GM18858 (cell line): ENCODE measurements around the gene THOP1.

Source experiments
- ATAC-seq: cut with Tn5 transposase; IDR thresholded peaks from one replicate; pipeline ENCODE4 v1.9.1; 2021; ENCODE audit not compliant: unreplicated experiment

THOP1 gene

GRCh38 chr19:2761876-2762782 lies 23.2 kb upstream of the THOP1 start:
- no peak for ATAC-seq

- no peak for ATAC-seq
Measured at GRCh38 chr19:2762783-2763496, 22.4 kb upstream of the THOP1 start.

GRCh38 chr19:2763687-2764086 lies 21.6 kb upstream of the THOP1 start:
- ATAC-seq: no peak

- ATAC-seq: no peak
Measured at GRCh38 chr19:2764945-2765344, 20.4 kb upstream of the THOP1 start.

GRCh38 chr19:2765376-2765775 lies 19.9 kb upstream of the THOP1 start:
- no peak for ATAC-seq

GRCh38 chr19:2766594-2767372 lies 18.5 kb upstream of the THOP1 start:
- no peak for ATAC-seq

- ATAC-seq: no peak
Measured at GRCh38 chr19:2767688-2768087, 17.6 kb upstream of the THOP1 start.

- no peak for ATAC-seq
Measured at GRCh38 chr19:2768365-2769132, 16.8 kb upstream of the THOP1 start.

- ATAC-seq: no peak
Measured at GRCh38 chr19:2769218-2769617, 16.1 kb upstream of the THOP1 start.

- ATAC-seq: no peak
Measured at GRCh38 chr19:2770055-2771013, 15.0 kb upstream of the THOP1 start.

- ATAC-seq: no peak
Measured at GRCh38 chr19:2771786-2772674, 13.3 kb upstream of the THOP1 start.

GRCh38 chr19:2774083-2774679 lies 11.1 kb upstream of the THOP1 start:
- ATAC-seq: no peak

- no peak for ATAC-seq
Measured at GRCh38 chr19:2774953-2775555, 10.2 kb upstream of the THOP1 start.

- no peak for ATAC-seq
Measured at GRCh38 chr19:2775556-2776430, 9.5 kb upstream of the THOP1 start.

- ATAC-seq: no peak
Measured at GRCh38 chr19:2777952-2778683, 7.2 kb upstream of the THOP1 start.

- no peak for ATAC-seq
Measured at GRCh38 chr19:2779121-2779740, 6.1 kb upstream of the THOP1 start.
